Heart left ventricle (tissue), 13 donors: ENCODE data around the gene LRRFIP1.

ENCODE experiments used
- CTCF ChIP-seq, 12 donors: fragments of 200-600 bp; sonication (generic) in 4 of 12; IDR thresholded peaks; one replicate each; pipeline versions ENCODE4 v1.5.0 to v1.8.0; 2018 to 2022; ENCODE audit warnings: antibody characterized with exemption in 12 of 12, mild to moderate bottlenecking in 5 of 12
- POLR2A ChIP-seq, 2 donors: fragments of 450-650 bp; IDR thresholded peaks; one replicate each; pipeline ENCODE4 v1.6.1; 2017; ENCODE audit warnings: antibody characterized with exemption in 2 of 2, mild to moderate bottlenecking in 2 of 2, moderate library complexity in 2 of 2
- donor health status: ischemic (EF 13 %, LVEDD 7.1; RV severe dilation, severe dysfunction).
- donor health status: DM: no; HTN: yes; CAD: no.
- donor health status: DM: no; HTN: no; CAD: no.
- donor health status: ischemic (EF 25% LVEDD 6.9; RV normal size, moderate dysfunction).
- donor health status: ischemic (EF 25% LVEDD 5.7; RV mildly dilated, moderate dysfunction).
- donor health status: ischemic (EF 35%, LVEDD 5.7; RV mildly dilated, moderate dysfunction).
- donor health status: nonischemic (EF 11% LVEDD 7.7; RV severe dilation, severe dysfunction).
- donor health status: DM: yes; HTN: yes; CAD: no.
- donor health status: PGD.
- donor health status: ischemic (EF 29% LVEDD 5.4; RV normal size, mild dysfunction).
- donor health status: nonischemic (EF 23%, LVEDD 6.1; RV moderate dilation, normal function).

DNA sequence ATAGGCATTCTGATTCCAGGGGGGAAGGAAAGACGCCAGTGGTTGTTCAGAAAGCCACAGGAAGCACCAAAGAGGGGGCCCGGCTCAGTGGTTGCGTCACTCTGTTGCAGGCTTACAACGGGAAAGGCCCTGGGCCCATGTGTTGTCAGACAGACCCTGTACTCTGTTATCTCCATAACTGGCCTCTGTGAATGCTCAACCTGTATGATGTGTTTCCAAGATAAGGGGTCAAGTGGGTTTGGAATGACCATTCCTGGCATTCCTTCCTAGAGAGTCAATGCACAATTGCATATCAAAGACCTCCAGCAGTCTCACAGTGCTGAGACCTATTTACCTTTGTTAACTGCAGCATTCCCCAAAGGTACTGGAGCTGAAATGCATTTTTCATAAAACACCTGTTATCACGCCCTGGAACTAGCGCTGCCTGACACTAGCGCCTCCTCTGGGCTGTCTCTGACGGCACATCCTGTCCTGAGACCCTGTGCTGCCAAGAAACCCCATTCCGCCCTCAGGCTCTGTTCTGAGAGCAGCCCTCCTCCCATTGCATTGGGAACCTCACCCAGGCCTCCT lies 13.2 kb upstream of the LRRFIP1 start:
- TF ChIP-seq CTCF (IDR thresholded peaks at IDR 0.05) (no peak), POLR2A (IDR thresholded peaks at IDR 0.05) (no peak)
